Cerebellar cortex (tissue), 1 donor: ENCODE results near the gene SLC5A4.
"Not testable (repeated sequence)": the region's sequence is repeated elsewhere in the genome, so short reads cannot be mapped to it uniquely, and the experiment has no call there.

Experiments used
- DNase-seq: peaks from one replicate; pipeline ENCODE4 v3.0.0-alpha.2; 2015; ENCODE audit warnings: low spot score

SLC5A4 gene

GRCh38 chr22:32199961-32200360 lies 55.2 kb downstream of the SLC5A4 start:
- no peak for DNase-seq

- no peak for DNase-seq
Observed at GRCh38 chr22:32199341-32199740, 55.8 kb downstream of the SLC5A4 start.

DNA sequence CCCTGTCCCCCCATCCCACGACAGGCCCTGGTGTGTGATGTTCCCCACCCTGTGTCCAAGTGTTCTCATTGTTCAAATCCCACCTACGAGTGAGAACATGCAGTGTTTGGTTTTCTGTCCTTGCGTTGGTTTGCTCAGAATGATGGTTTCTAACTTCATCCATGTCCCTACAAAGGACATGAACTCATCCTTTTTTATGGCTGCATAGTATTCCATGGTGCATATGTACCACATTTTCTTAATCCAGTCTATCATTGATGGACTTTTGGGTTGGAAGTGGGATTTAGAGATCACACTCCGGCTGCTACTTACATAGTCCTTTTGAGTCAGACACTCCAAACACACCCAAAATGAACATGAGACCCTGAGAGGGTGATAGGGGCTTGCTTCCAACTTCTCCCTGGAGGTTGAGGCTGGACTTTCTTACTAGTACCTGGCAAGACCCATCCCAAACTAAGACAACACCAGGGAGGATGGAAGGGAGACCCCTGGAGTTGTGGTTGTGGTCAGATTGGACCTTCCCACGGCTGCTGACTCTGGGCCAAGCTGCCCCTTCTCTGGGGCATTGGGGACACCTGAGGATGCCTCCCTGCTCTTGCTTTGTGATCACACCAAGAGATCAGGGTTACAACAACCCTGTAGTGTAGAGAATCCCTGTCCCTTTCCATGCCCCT lies 57.5 kb downstream of the SLC5A4 start:
- not testable (repeated sequence) for DNase-seq

GRCh38 chr22:32195900-32196299 lies 59.2 kb downstream of the SLC5A4 start:
- not testable (repeated sequence) for DNase-seq

DNA sequence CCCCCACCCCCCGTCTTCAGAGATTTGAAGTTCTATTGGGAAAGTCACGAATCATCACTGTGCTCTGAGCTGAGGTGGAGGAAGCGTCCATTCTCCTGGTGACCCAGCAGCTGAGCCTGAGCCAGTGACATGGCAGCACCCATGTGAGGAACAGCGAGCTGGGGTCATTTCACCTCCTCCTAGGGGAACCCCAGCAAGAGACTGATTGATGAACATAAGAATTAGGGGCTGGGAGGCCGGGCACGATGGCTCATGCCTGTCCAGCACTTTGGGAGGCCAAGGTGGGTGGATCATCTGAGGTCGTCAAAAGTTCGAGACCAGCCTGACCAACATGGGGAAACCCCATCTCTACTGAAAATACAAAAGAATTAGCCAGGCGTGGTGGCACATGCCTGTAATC lies 61.8 kb downstream of the SLC5A4 start:
- not testable (repeated sequence) for DNase-seq

- DNase-seq, result not testable (repeated sequence)
Observed at GRCh38 chr22:32191021-32191420, 64.1 kb downstream of the SLC5A4 start.

GRCh38 chr22:32185821-32186220 lies 69.3 kb downstream of the SLC5A4 start:
- DNase-seq, result no peak

DNA sequence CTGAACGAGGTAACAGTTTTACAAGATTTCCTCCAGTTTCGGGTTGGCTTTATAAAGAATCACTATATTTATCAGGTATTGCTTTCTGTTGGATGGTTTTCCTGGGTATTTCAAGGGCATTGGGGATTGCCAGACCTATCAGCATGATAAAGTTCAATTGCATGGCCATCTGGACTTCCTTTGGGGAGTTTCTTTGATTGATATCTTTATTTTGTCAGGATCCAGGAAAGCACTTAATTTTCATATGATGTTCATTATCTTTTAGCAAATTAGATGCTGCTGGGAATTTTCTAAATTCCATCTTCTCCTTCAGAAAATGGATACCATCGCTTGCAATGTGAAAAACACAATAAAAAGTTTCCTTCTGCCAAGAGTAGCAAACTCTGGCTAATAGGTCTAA lies 71.5 kb downstream of the SLC5A4 start:
- DNase-seq, result no peak

DNA sequence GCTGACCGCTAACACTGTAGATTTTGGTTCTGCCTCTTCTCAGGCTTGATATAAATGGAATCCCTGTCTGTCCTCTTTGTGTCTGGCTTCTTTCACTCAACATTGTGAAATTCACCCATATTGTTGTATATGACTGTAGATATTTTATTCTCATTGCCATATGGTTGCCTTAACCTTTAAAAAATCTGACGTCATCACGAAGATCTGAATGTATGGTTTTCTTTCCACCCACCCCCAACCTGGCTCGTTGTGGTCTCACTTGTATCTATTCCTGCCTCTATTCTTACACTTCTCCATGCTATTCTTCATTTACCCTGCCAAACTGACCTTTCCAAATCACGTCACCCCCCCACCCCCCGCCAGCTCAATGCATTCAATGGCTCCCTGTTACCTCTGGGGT lies 74.1 kb downstream of the SLC5A4 start:
- no peak for DNase-seq

- no peak for DNase-seq
Observed at GRCh38 chr22:32177221-32177765, 77.9 kb downstream of the SLC5A4 start.

DNA sequence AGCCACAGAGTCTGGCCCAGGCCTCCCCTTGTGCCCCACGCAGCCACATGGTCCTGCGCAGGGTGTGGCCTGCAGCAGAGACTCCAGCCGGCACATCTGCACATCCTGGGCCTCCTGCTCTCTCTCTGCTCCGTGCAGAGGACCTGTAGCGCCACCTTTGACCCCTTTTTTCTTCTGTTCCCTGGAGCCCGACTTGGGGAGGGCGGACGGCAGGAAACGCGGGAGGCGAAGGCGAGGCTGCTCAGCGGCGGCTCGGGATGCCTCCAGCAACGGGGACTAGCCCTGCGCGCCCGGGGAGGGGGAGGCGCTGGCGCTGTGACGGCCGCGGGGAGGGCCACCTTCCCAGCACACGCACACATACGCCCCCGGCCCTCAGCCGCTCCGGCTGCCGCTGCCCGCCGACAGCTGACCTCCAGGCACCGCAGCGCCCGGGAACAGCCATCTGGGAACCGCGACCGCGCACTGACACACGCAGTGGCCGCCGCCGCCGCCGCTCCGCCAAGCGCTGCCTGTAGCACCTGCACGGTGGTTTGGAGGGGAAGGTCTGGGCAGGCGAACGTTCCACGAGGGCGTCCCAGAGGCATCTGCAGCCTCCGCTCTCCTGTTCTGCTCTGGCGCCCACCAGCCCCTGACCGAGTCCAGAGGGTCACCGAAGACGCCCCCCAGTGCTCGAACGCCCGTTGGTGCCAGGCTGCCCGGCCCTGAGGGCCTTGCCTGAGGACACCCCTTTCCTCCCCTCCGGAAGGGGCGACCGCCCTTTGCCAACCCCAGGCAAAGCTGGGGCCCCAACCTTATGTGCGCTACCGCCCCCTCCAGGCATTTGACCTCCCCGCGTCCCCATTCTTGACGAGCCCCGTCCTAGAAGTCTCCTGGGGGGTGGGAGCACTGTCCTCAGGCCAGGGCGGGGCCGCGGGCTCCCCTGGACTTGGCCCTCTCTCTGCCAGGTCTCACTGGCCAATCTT lies 79.2 kb downstream of the SLC5A4 start:
- DNase-seq, result no peak

- no peak for DNase-seq
Observed at GRCh38 chr22:32175115-32175514, 80.0 kb downstream of the SLC5A4 start.
